ENCODE results near the gene WDFY3.

Gene WDFY3

GRCh38 chr4:84855774-84856173, 110.7 kb downstream of the WDFY3 start:
- POLR2A ChIA-PET: no interaction called here
- TF ChIP-seq FOXK2 (IDR thresholded peaks at IDR 0.05) (no peak), HDGF (IDR thresholded peaks at IDR 0.05; ENCODE audit: borderline replicate concordance) (no peak)
- TF ChIP-seq, protein P1, sequence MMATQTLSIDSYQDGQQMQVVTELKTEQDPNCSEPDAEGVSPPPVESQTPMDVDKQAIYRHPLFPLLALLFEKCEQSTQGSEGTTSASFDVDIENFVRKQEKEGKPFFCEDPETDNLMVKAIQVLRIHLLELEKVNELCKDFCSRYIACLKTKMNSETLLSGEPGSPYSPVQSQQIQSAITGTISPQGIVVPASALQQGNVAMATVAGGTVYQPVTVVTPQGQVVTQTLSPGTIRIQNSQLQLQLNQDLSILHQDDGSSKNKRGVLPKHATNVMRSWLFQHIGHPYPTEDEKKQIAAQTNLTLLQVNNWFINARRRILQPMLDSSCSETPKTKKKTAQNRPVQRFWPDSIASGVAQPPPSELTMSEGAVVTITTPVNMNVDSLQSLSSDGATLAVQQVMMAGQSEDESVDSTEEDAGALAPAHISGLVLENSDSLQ (IDR thresholded peaks at IDR 0.05): 0 out of 2 replicates have a peak, but pooled peaks have one; percentile 20
- no peak for DNase-seq (ENCODE audit: extremely low spot score)
- CTCF ChIA-PET: no interaction called here

GRCh38 chr4:84852081-84852480, 114.4 kb downstream of the WDFY3 start:
- TF ChIP-seq L3MBTL2 (conservative IDR thresholded peaks at IDR 0.05): no peak
- TF ChIP-seq, protein P1 (IDR thresholded peaks at IDR 0.05): peak; percentile 83
- no peak for TF ChIP-seq SUZ12 (IDR thresholded peaks at IDR 0.05)
- TF ChIP-seq ELF4 (IDR thresholded peaks at IDR 0.05): no peak
- TF ChIP-seq FOXK2 (IDR thresholded peaks at IDR 0.05): no peak
- POLR2A ChIA-PET: no interaction called here
- no peak for DNase-seq (ENCODE audit: extremely low spot score)
- CTCF ChIA-PET: no interaction called here

- ChIA-PET CTCF (no interaction called here), POLR2A (no interaction called here)
- no peak for DNase-seq (ENCODE audit: extremely low spot score)
- TF ChIP-seq HDGF (IDR thresholded peaks at IDR 0.05; ENCODE audit: borderline replicate concordance) (no peak), L3MBTL2 (conservative IDR thresholded peaks at IDR 0.05) (no peak), FOXK2 (IDR thresholded peaks at IDR 0.05) (no peak), BHLHE40 (IDR thresholded peaks at IDR 0.05; ENCODE audit: borderline replicate concordance) (no peak), FOXA1 (IDR thresholded peaks at IDR 0.05) (no peak), SUZ12 (IDR thresholded peaks at IDR 0.05) (no peak), SP1 (IDR thresholded peaks at IDR 0.05) (no peak), LEF1 (IDR thresholded peaks at IDR 0.05; ENCODE audit: borderline replicate concordance) (no peak), ARNT (IDR thresholded peaks at IDR 0.05) (no peak), FOXM1 (IDR thresholded peaks at IDR 0.05; ENCODE audit: borderline replicate concordance) (no peak), NFRKB (IDR thresholded peaks at IDR 0.05) (no peak), ZNF384 (IDR thresholded peaks at IDR 0.05) (no peak), TARDBP (IDR thresholded peaks at IDR 0.05) (no peak), CTBP1 (IDR thresholded peaks at IDR 0.05; ENCODE audit: borderline replicate concordance) (no peak), ELF4 (IDR thresholded peaks at IDR 0.05) (no peak)
- TF ChIP-seq, protein P1 (IDR thresholded peaks at IDR 0.05): no peak
Observed at GRCh38 chr4:84849051-84849640, 117.3 kb downstream of the WDFY3 start.

DNA sequence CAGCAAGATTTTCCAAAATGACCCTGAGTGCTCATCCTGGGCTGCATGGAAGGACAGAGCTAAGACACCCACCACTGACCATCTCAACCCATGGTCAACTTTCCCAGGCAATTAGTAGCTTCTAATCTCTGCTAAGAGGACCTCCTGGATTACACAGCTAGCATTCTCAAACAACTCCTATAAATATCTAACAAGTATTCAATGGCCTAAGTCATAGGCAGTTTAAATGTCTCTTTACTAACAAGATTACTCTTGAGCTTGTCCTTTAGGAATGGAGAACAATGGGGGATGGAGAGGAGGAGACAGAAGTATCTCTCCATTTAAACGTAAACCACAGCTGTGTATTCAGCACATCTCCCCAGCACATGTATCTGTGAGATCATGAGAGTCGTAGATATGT, 118.1 kb downstream of the WDFY3 start:
- ChIA-PET CTCF (interaction anchor here (0.6 kb wide), 1 partner anchor 17 kb away, joined by 4 read pairs; no protein-coding TSS in a partner anchor), POLR2A (no interaction called here)
- no peak for DNase-seq (ENCODE audit: extremely low spot score)
- TF ChIP-seq ZNF384 (IDR thresholded peaks at IDR 0.05) (no peak), LEF1 (IDR thresholded peaks at IDR 0.05; ENCODE audit: borderline replicate concordance) (no peak), BHLHE40 (IDR thresholded peaks at IDR 0.05; ENCODE audit: borderline replicate concordance) (no peak), CTBP1 (IDR thresholded peaks at IDR 0.05; ENCODE audit: borderline replicate concordance) (no peak), FOXM1 (IDR thresholded peaks at IDR 0.05; ENCODE audit: borderline replicate concordance) (no peak), FOXK2 (IDR thresholded peaks at IDR 0.05) (no peak), ARNT (IDR thresholded peaks at IDR 0.05) (no peak), HDGF (IDR thresholded peaks at IDR 0.05; ENCODE audit: borderline replicate concordance) (no peak), NFRKB (IDR thresholded peaks at IDR 0.05) (no peak), SUZ12 (IDR thresholded peaks at IDR 0.05) (no peak), ELF4 (IDR thresholded peaks at IDR 0.05) (no peak), FOXA1 (IDR thresholded peaks at IDR 0.05) (no peak), SP1 (IDR thresholded peaks at IDR 0.05) (no peak), TARDBP (IDR thresholded peaks at IDR 0.05) (no peak), L3MBTL2 (conservative IDR thresholded peaks at IDR 0.05) (no peak)
- TF ChIP-seq, protein P1 (IDR thresholded peaks at IDR 0.05): no peak

- no peak for DNase-seq (ENCODE audit: extremely low spot score)
- TF ChIP-seq ELF4 (IDR thresholded peaks at IDR 0.05) (no peak), BHLHE40 (IDR thresholded peaks at IDR 0.05; ENCODE audit: borderline replicate concordance) (no peak), LEF1 (IDR thresholded peaks at IDR 0.05; ENCODE audit: borderline replicate concordance) (no peak), TARDBP (IDR thresholded peaks at IDR 0.05) (no peak), L3MBTL2 (conservative IDR thresholded peaks at IDR 0.05) (no peak), FOXK2 (IDR thresholded peaks at IDR 0.05) (no peak), SP1 (IDR thresholded peaks at IDR 0.05) (no peak), FOXM1 (IDR thresholded peaks at IDR 0.05; ENCODE audit: borderline replicate concordance) (no peak), SUZ12 (IDR thresholded peaks at IDR 0.05) (no peak), HDGF (IDR thresholded peaks at IDR 0.05; ENCODE audit: borderline replicate concordance) (no peak), NFRKB (IDR thresholded peaks at IDR 0.05) (no peak), FOXA1 (IDR thresholded peaks at IDR 0.05) (no peak), ARNT (IDR thresholded peaks at IDR 0.05) (no peak), ZNF384 (IDR thresholded peaks at IDR 0.05) (no peak), CTBP1 (IDR thresholded peaks at IDR 0.05; ENCODE audit: borderline replicate concordance) (no peak)
- TF ChIP-seq, protein P1 (IDR thresholded peaks at IDR 0.05): no peak
- CTCF ChIA-PET: interaction anchor here (0.6 kb wide), 1 partner anchor 17 kb away, joined by 4 read pairs; no protein-coding TSS in a partner anchor
- POLR2A ChIA-PET: no interaction called here
Observed at GRCh38 chr4:84847978-84848377, 118.5 kb downstream of the WDFY3 start.
